ENCODE measurements around the gene P4HA2.

Gene P4HA2

DNA sequence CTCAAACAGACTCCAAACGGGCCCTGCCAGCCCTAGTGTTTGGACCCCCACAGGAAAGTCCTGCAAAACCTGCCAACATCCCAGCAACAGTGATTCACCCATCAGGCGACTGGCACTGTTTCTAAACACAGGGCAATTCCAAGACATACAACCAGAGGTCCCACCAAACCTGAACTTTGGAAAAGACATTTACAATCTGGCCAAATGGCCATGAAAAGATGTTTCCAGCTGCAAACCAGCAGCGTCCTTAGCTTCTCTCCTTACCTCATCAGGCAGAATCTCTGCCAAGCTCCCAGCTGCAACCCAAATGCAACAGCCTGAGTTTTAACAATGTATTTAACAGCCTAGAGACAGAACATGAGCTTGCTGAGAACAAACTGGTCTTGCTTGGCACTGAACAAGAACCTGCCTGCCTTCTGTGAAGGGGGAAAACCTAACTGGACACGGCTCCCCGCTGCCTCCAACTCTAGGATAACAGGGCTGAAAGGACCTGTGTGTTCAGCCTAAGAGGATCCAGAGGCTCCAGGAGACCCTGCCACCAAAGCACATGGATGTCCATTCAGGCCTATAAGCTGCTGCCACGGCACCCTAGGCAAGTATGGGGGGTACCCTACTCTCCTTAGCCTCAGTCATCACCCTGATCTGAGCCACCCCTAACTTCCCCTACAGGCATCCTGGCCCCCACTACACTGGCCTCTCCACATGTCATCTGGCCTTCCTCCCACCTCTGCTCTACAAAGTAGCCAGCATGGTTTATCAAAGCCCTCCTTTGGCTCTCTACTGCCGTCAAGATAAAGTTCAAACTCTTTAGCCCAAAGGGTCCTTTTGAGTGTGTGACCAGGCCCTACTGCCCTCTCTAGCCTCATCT is 5.6 kb downstream of the P4HA2 start:
- H3K27me3 ChIP-seq (replicated peaks; ENCODE audit: control insufficient read depth, insufficient read depth, low read length), result peaks cover 2% of the 10 kb centered on the region
- no peaks in the 10 kb centered on the region for H3K36me3 ChIP-seq (ENCODE audit: control insufficient read depth, insufficient read depth, low read length)
- no peak overlapping the region for H3K4me3 ChIP-seq (replicated peaks; ENCODE audit: low read depth, low read length)
- no peak for DNase-seq (ENCODE audit: extremely low read depth, insufficient read length)
- TF ChIP-seq, protein P1, sequence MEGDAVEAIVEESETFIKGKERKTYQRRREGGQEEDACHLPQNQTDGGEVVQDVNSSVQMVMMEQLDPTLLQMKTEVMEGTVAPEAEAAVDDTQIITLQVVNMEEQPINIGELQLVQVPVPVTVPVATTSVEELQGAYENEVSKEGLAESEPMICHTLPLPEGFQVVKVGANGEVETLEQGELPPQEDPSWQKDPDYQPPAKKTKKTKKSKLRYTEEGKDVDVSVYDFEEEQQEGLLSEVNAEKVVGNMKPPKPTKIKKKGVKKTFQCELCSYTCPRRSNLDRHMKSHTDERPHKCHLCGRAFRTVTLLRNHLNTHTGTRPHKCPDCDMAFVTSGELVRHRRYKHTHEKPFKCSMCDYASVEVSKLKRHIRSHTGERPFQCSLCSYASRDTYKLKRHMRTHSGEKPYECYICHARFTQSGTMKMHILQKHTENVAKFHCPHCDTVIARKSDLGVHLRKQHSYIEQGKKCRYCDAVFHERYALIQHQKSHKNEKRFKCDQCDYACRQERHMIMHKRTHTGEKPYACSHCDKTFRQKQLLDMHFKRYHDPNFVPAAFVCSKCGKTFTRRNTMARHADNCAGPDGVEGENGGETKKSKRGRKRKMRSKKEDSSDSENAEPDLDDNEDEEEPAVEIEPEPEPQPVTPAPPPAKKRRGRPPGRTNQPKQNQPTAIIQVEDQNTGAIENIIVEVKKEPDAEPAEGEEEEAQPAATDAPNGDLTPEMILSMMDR (IDR thresholded peaks at IDR 0.05; ENCODE audit: insufficient read depth, low read length, poor library complexity, severe bottlenecking), result no peak

DNA sequence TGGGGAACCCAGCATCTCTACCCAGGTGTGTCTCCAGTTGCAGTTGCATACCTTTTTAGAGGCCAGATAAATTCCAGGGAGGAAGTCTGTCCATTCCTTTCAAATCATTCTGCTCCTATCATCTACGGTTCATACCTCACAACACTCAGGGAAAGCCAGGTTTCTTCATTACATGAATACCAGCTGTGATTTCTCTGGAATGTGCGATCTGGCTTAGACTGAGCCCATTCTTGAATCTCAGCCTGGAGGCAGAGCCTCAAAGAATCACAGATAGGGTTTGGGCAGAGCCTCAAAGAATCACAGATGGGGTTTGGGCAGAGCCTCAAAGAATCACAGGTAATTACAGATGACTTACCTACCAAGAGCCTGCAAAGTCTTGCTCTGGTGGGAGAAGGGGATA is 7.2 kb downstream of the P4HA2 start:
- H3K27me3 ChIP-seq (replicated peaks; ENCODE audit: control insufficient read depth, insufficient read depth, low read length), result no peaks in the 10 kb centered on the region; the same call in 1 of the 2 replicates
- no peaks in the 10 kb centered on the region for H3K36me3 ChIP-seq (ENCODE audit: control insufficient read depth, insufficient read depth, low read length)
- H3K4me3 ChIP-seq (replicated peaks; ENCODE audit: low read depth, low read length), result no peak overlapping the region
- DNase-seq (ENCODE audit: extremely low read depth, insufficient read length), result no peak
- TF ChIP-seq, protein P1 (IDR thresholded peaks at IDR 0.05; ENCODE audit: insufficient read depth, low read length, poor library complexity, severe bottlenecking), result no peak

DNA sequence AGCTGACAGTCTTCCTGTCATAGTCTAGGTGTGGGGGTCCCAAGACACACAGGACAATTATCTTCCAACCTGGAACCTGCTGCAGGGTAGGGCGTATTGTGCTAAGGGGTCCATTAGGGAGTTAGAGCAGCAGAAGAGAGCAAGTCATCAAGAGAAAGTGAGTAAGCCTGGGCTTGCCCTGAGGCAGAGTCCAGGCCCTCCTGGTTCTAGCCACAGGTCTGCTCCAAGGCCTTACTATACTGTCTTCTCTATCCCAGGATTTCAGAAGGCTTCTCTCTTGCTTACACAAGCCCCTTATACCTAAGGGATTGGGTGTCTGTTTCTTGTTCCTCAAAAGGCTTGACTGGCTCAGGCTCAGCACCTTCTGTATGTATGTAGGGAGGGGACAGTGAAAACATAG is 7.7 kb downstream of the P4HA2 start:
- H3K4me3 ChIP-seq (replicated peaks; ENCODE audit: low read depth, low read length), result no peak overlapping the region
- H3K36me3 ChIP-seq (ENCODE audit: control insufficient read depth, insufficient read depth, low read length), result no peaks in the 10 kb centered on the region
- no peak for DNase-seq (ENCODE audit: extremely low read depth, insufficient read length)
- TF ChIP-seq, protein P1 (IDR thresholded peaks at IDR 0.05; ENCODE audit: insufficient read depth, low read length, poor library complexity, severe bottlenecking), result no peak
- H3K27me3 ChIP-seq (replicated peaks; ENCODE audit: control insufficient read depth, insufficient read depth, low read length), result no peaks in the 10 kb centered on the region; the same call in 1 of the 2 replicates

DNA sequence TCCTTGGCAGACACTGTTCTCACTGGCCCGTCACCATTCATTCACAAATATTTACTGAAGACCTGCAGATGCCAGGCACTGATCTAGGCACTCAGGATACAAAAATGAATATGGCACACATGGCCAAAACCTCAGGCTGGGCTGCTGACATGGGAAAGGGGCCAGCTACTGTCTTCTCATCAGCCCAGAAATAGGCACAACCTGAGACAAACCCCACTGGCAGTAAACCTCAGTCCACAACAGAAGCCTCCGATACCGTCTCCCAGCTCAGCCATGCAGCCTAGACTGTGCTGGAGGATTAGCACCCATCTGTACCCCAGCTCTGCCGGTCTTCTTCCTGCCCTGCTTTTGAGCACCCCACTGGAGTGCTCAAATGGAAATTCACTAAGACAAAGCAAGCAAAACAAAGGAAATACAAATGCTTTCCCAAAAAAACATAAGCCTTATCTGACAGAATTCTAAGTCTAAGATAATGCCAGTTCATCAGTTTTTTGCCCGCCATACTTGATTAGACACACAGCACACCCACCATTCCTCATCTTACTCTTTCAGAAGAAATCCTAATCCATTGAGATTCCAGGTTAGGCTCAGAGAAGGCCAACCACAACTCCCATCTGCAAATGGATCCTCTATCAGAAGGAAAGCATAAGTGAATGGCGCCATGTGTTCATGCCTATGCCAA is 8.2 kb downstream of the P4HA2 start:
- DNase-seq (ENCODE audit: extremely low read depth, insufficient read length), result no peak
- no peaks in the 10 kb centered on the region for H3K36me3 ChIP-seq (ENCODE audit: control insufficient read depth, insufficient read depth, low read length)
- TF ChIP-seq, protein P1 (IDR thresholded peaks at IDR 0.05; ENCODE audit: insufficient read depth, low read length, poor library complexity, severe bottlenecking), result no peak
- no peaks in the 10 kb centered on the region; the same call in 1 of the 2 replicates for H3K27me3 ChIP-seq (replicated peaks; ENCODE audit: control insufficient read depth, insufficient read depth, low read length)
- no peak overlapping the region for H3K4me3 ChIP-seq (replicated peaks; ENCODE audit: low read depth, low read length)

DNA sequence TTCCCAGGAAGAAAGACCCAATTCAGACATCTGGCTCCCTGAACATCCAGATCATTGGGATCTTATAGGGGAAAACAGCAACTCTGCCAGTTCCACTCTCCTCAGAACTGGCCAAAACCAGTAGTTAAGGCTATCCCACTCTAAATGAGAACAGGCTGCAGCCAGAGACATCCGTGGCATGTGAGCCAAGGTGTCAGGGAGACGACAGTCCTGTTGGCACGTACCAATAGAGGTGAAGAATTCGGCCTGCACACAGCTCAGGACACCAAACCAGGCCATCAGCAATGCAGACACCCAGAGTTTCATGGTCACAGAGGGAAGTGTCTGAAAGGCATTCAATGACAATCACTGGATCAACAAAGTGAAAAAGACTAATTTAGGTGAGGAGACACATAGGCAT is 9.3 kb downstream of the P4HA2 start:
- H3K36me3 ChIP-seq (ENCODE audit: control insufficient read depth, insufficient read depth, low read length), result no peaks in the 10 kb centered on the region
- no peak overlapping the region for H3K4me3 ChIP-seq (replicated peaks; ENCODE audit: low read depth, low read length)

More for the DNA sequence above, 9.3 kb downstream of the P4HA2 start:
- TF ChIP-seq, protein P1 (IDR thresholded peaks at IDR 0.05; ENCODE audit: insufficient read depth, low read length, poor library complexity, severe bottlenecking), result no peak
- H3K27me3 ChIP-seq (replicated peaks; ENCODE audit: control insufficient read depth, insufficient read depth, low read length), result no peaks in the 10 kb centered on the region; the same call in 1 of the 2 replicates
- DNase-seq (ENCODE audit: extremely low read depth, insufficient read length), result no peak

Measured in GM06990 (cell line).